ENCODE results near the gene PLEKHA8.

The PLEKHA8 gene

DNA sequence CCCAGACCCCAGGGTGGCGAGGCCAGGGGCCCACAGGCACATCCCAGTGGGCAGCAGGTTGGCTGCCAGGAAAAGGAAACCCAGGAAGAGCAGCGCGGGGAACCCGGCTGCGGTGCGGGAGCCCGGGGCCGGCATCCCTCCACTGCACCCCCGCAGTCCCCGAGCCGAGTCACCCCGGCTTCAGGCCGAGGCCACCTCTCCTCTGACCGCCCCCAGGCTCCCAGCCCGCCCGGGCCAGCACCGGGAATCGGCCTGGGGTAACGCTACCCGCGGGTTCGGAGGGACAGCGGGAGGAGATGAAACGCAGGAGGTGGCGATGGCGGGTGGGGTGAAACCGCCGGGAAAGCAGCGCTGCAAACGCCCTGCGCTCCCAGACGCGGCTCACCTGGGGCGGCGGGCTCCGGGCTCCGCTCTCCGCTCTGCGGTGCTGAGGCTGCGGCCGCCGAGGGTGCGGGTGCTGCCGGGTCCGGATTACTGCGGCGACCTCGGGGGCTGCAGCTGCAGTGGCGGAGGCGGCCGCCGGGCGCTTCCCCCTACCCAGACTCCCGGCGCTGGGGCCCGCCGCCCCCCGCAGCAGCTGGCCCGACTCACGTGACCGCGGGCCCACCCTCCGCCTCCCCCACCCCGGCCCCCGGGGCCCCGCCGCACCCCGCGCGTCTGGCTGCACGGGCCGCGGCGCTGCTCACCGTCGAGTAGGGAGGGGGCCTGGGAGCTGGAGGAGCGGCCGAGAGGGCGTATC is 38.8 kb upstream of the PLEKHA8 start, which contains the start of gene SCRN1:
Gene SCRN1, minus strand, starts transcription at position 545 of the 739 bp plus-strand sequence. CDS start 20,734 bp downstream, outside the sequence.
- Histone ChIP-seq H3K4me1 (ENCODE audit: control insufficient read depth in 1 of 2, insufficient read depth in 1 of 2, low read depth in 1 of 2, low read length in 1 of 2) (peaks cover 22 to 35% of the 10 kb centered on the region in 2 experiments), H3K36me3 (no peaks in the 10 kb centered on the region), H3K4me3 (ENCODE audit: low read depth in 1 of 2, low read length in 1 of 2) (peak within 1 kb of the TSS; percentile 61 to 85), H3K27ac (peak within 1 kb of the TSS; percentile 55), H3K27me3 (peaks cover 40% of the 10 kb centered on the region), H3K9me3 (no peaks in the 10 kb centered on the region)
- TF ChIP-seq, protein P1, sequence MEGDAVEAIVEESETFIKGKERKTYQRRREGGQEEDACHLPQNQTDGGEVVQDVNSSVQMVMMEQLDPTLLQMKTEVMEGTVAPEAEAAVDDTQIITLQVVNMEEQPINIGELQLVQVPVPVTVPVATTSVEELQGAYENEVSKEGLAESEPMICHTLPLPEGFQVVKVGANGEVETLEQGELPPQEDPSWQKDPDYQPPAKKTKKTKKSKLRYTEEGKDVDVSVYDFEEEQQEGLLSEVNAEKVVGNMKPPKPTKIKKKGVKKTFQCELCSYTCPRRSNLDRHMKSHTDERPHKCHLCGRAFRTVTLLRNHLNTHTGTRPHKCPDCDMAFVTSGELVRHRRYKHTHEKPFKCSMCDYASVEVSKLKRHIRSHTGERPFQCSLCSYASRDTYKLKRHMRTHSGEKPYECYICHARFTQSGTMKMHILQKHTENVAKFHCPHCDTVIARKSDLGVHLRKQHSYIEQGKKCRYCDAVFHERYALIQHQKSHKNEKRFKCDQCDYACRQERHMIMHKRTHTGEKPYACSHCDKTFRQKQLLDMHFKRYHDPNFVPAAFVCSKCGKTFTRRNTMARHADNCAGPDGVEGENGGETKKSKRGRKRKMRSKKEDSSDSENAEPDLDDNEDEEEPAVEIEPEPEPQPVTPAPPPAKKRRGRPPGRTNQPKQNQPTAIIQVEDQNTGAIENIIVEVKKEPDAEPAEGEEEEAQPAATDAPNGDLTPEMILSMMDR (IDR thresholded peaks at IDR 0.05): no peak

DNA sequence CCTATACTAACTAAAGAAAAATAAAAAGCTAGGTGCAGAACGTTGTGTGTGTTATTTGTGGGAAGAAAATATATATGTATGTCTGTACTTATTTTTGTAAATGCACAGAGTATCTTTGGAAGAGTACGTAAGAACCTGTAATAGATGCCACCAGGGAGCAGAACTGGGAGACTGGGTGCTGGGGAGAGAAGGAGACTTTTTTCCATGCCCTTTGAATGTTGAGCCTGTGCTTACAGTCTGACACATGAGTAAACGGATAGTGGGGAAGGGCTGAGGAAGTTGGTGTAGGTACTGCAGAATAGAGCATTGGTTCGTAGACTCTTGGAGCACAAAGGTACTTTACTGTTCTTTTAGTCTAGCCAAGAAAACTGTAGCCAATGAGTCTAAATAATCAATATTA is 37.3 kb upstream of the PLEKHA8 start:
- H3K4me3 ChIP-seq (ENCODE audit: low read depth in 1 of 2, low read length in 1 of 2): no peak overlapping the region
- TF ChIP-seq, protein P1 (IDR thresholded peaks at IDR 0.05): no peak
- peaks cover 40% of the 10 kb centered on the region for H3K27me3 ChIP-seq
- H3K4me1 ChIP-seq (ENCODE audit: control insufficient read depth in 1 of 2, insufficient read depth in 1 of 2, low read depth in 1 of 2, low read length in 1 of 2): peaks cover 16 to 29% of the 10 kb centered on the region in 2 experiments
- no peaks in the 10 kb centered on the region for H3K36me3 ChIP-seq
- H3K27ac ChIP-seq: no peak overlapping the region
- H3K9me3 ChIP-seq: no peaks in the 10 kb centered on the region

DNA sequence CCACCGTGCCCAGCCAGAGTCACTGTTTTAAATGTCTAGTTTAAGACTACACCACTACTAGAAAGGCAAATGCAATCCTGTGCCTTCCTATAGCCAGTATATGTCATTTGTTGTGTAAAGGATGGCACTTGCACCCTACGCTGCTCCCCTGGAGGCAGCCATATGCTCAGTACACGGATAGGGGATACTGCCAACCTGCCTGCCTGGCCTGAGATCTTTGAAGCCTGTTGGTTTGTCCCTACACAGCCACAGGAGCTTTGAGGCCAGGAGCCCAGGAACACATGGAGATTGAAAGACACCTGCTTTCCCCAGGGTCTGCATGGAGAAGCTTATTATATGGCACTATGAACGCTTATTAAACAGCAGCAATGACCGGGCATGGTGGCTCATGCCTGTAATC is 36.3 kb upstream of the PLEKHA8 start:
- H3K27me3 ChIP-seq: peaks cover 40% of the 10 kb centered on the region
- H3K27ac ChIP-seq: no peak overlapping the region
- H3K4me3 ChIP-seq (ENCODE audit: low read depth in 1 of 2, low read length in 1 of 2): no peak overlapping the region
- no peaks in the 10 kb centered on the region for H3K36me3 ChIP-seq
- H3K4me1 ChIP-seq (ENCODE audit: control insufficient read depth in 1 of 2, insufficient read depth in 1 of 2, low read depth in 1 of 2, low read length in 1 of 2): peaks cover 15 to 24% of the 10 kb centered on the region in 2 experiments
- TF ChIP-seq, protein P1 (IDR thresholded peaks at IDR 0.05): no peak
- no peaks in the 10 kb centered on the region for H3K9me3 ChIP-seq

DNA sequence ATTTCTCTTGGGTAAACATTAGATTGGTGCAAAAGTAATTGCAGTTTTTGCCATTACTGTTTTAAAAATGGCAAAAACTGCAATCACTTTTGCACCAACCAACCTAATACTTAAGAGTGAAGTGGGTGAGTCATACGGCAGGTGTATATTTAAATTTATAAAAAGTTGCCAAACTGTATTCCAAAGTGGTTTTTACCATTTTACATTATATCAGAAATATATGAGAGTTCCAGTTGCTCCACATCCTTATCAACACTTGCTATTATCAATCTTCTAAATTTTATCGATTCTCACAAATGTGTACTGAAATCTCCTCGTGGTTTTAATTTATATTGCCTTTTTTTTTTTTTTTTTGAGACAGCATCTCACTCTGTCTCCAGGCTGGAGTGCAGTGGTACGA is 35.1 kb upstream of the PLEKHA8 start:
- Histone ChIP-seq H3K4me3 (ENCODE audit: low read depth in 1 of 2, low read length in 1 of 2) (no peak overlapping the region), H3K36me3 (no peaks in the 10 kb centered on the region), H3K27ac (no peak overlapping the region), H3K9me3 (no peaks in the 10 kb centered on the region), H3K4me1 (ENCODE audit: control insufficient read depth in 1 of 2, insufficient read depth in 1 of 2, low read depth in 1 of 2, low read length in 1 of 2) (peaks cover 15 to 18% of the 10 kb centered on the region in 2 experiments), H3K27me3 (peaks cover 40% of the 10 kb centered on the region)
- TF ChIP-seq, protein P1 (IDR thresholded peaks at IDR 0.05): no peak

DNA sequence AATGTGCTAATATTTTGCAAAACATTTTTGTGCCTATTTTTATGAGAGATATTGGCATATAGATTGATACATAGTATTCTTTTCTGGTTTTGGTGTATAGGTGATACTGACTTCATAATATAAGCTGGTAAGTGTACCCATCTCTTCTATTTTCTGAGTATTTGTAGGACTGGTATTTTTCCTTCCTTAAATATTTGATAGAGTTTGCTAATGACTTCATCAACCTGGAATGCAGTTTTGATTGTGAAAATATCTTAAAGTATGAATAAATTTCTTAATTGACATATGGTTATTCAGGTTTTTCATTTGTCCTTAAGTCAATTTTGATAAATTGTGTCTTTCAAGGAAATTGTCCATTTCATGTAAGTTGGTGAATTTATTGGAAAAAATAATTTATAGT is 32.6 kb upstream of the PLEKHA8 start:
- Histone ChIP-seq H3K27me3 (peaks cover 16% of the 10 kb centered on the region), H3K9me3 (no peaks in the 10 kb centered on the region), H3K36me3 (no peaks in the 10 kb centered on the region), H3K27ac (no peak overlapping the region), H3K4me1 (ENCODE audit: control insufficient read depth in 1 of 2, insufficient read depth in 1 of 2, low read depth in 1 of 2, low read length in 1 of 2) (no peaks in the 10 kb centered on the region), H3K4me3 (ENCODE audit: low read depth in 1 of 2, low read length in 1 of 2) (no peak overlapping the region)
- TF ChIP-seq, protein P1 (IDR thresholded peaks at IDR 0.05): no peak
